NCI-H2081 (cell line): ENCODE data around the gene IFRD2.
"Not testable (repeated sequence)": the region's sequence is repeated elsewhere in the genome, so short reads cannot be mapped to it uniquely, and the experiment has no call there.

Experiments used
- DNase-seq, 2 experiments: peaks; one replicate each; lab custom pipeline; 2025; lab: John Stamatoyannopoulos, UW

IFRD2 gene

DNA sequence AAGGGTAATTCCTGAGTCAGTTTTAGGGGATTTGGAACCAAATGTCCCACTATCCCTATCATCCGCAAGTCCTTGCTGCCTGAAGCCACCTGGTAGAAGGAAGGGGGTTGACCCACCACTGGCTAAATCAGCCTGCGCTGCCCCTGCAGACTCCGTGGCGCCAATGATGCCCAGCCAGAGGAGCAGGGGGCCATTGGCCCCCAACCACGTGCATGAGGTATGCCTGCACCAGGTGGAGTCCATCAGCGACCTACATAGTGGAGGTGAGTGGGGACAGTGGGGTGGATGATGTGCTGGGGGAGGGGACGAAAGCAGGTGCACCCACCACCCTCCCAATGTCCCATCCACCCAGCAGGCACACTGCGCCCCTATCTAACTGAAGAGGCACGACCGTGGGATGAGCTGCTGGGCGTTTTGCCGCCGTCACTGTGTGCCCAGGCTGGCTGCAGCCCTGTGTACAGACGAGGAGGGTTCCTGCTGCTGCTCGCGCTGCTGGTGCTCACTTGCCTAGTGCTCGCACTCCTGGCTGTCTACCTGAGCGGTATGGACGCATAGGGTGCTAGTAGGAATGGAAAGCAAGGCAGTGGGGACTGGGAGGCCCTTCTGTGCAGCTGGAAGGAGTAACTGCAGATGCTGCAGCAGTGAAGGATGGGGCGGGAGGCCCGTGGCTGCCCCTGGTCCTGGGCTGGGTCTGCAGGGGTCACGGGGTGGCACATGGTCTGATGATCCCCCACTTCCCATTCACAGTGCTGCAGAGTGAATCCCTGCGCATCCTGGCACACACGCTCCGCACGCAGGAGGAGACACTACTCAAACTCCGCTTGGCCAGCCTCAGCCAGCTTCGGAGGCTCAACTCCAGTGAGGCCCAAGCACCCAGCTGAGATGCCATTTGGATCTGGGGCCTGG is 5.7 kb downstream of the IFRD2 start:
- no peak for DNase-seq

DNA sequence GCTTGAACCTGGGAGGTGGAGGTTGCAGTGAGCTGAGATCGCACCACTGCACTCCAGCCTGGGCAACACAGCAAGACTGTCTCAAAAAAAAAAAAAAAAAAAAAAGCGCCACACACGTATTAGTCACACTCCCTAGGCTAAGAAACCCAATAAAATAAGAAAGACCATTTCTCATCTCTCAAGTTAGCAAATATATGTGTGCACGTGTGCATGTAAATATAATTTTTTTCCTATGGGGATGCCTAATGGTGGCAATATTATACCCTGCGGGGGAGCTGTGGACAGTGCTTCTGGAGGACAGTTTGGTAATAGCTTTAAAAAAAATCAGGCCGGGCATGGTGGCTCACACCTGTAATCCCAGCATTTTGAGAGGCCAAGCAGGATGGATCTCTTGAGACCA is 8.1 kb downstream of the IFRD2 start:
- DNase-seq: not testable (repeated sequence)

DNA sequence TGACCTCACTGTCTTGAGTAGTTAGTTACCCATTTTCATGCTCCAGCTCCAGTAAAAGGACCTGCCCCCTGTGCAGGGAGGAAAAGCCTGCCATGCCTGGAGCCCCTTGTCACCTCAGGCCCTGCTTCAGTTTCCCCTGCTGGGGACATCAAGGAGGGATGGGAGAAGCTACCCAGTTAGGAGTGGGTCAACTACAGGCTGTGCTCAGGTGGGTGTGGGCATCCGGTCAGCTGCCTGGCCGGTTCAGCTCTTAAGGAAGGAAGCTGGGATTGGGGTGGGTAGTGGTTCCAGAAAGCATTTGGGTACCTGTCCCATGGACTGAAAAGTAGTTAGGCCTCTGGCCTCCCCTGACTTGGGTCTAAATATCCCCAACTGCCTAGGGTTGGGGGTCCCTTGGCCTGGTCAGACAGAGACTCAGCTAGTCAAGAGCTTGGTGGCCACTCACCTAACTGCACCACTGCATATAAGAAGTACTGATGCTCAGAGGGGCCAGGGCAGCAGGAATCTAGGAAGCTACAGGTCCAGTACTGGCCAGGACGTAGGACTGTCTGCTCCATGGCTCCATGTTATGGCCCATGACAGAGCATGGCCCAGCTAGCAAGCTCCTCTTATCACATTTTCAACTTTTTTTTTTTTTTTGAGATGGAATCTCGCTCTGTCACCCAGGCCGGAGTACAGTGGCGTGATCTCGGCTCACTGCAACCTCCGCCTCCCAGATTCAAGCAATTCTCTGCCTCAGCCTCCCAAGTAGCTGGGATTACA is 12.8 kb downstream of the IFRD2 start:
- DNase-seq: no peak

DNA sequence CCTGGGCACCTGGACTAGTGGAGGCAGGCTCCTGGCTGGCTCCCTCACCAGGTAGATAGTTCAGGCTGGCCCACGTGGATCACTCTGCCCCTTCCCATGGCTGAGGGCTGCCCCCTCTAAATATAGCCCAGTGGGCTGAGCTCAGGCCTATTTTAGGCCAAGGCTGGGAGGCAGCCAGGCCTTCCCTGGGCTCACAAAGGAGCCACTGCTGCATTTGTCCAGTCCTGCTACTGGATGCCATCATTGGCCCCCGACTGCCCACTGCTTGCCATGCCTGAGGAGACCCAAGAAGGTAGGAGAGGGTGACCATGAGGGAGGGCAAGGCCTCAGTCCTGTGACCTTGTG is 13.4 kb downstream of the IFRD2 start, which contains the start of gene LSMEM2:
TSS of gene LSMEM2 (plus strand) at position 208 of the 345 bp plus-strand sequence. CDS start at position 235, 27 bp downstream.
- no peak for DNase-seq

DNA sequence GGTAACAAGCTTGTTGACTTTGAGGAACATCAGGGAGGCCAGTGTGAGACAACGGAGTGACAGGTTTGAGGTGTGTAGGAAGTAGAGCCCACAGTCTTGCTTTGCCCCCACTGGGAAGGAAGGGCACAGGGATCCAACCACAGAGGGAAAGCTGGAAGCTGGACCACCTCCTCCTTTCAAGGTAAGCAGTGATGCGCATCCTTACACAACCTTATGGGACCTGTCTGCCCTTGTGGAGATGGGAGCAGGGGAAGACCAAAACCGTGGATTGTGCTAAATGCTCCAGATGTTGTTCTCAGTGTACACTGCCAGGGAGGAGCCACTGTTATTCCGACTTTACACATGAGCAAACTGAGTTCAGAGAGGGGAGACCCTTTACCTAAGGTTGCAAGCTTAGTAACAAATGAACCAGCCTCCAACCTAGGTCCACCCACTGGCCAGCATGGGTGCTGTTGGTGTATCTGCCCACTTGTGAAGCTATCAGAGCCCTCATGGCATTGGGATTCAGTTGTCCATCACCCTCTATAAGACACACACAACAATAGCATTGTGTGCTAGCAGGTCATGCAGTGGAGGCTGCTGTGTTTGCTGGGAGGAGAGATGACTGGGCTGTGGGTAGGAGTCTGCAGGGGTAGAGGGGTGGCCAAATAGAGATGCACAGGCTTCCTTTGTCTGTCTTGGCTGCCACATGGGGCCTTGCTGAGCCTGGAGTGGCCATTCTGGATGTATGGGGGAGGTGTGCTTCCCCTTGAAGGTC is 13.9 kb downstream of the IFRD2 start:
- no peak for DNase-seq

DNA sequence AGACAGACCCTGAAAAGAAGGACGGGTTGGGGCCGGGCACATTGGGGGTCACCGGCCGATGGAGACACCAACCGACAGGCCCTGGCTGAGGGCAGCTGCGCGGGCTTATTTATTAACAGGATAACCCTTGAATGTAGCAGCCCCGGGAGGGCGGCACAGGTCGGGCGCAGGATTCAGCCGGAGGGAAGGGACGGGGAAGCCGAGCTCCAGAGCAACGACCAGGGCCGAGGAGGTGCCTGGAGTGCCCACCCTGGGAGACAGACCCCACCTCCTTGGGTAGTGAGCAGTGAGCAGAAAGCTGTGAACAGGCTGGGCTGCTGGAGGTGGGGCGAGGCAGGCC is 15.5 kb downstream of the IFRD2 start:
- no peak for DNase-seq

DNA sequence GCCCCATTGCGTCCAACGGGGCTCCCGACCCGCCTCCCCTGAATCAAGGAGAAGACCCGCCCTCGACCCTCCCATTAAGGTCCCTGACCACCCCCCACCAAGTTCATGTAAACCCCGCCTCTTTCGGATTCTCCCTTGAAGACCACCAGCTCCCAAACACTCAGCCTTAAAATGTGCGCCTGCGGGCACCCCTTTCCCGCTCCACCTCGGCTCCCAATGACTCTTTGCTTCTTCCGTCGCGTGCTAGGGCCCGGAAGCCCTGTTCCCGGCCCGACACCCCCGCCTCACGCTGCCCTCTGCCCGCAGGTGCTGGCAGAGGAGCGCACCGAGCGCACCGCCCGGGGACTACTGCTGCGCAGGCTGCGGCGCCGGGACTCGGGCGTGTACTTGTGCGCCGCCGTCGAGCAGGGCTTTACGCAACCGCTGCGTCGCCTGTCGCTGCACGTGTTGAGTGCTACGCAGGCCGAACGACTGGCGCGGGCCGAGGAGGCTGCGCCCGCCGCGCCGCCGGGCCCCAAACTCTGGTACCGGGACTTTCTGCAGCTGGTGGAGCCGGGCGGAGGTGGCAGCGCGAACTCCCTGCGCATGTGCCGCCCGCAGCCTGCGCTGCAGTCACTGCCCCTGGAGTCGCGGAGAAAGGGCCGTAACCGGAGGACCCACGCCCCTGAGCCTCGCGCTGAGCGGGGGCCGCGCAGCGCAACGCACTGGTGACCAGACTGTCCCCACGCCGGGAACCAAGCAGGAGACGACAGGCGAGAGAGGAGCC is 16.1 kb downstream of the IFRD2 start:
- DNase-seq: no peak

DNA sequence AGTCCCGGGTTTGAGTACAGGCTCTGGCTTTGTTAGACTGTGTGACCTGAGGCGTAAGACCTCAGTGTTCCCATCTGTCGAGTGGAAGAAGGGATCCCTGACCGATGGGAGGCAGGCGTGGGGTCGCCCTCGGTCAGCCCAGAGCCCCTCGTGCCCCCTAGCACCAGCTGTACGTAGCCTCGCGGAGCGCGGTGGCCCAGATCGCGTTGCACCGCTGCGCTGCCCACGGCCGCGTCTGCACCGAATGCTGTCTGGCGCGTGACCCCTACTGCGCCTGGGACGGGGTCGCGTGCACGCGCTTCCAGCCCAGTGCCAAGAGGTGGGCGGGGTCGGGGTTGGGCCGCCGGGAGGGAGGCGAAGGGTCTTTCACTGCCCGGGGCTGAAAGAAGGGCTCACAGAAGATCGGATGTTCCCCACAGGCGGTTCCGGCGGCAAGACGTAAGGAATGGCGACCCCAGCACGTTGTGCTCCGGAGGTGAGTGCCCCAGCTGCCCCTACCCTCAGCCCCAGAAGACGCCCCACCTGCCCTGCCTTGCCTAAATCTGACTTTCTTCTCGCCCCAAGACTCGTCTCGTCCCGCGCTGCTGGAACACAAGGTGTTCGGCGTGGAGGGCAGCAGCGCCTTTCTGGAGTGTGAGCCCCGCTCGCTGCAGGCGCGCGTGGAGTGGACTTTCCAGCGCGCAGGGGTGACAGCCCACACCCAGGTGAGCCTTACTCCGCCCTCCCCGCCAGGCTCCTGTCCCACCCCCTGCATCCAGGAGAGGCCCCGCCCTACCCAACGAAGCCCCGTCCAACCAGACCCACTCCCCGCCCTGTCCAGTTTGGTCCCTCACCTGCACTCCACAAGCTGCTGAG is 16.9 kb downstream of the IFRD2 start:
- no peak for DNase-seq

DNA sequence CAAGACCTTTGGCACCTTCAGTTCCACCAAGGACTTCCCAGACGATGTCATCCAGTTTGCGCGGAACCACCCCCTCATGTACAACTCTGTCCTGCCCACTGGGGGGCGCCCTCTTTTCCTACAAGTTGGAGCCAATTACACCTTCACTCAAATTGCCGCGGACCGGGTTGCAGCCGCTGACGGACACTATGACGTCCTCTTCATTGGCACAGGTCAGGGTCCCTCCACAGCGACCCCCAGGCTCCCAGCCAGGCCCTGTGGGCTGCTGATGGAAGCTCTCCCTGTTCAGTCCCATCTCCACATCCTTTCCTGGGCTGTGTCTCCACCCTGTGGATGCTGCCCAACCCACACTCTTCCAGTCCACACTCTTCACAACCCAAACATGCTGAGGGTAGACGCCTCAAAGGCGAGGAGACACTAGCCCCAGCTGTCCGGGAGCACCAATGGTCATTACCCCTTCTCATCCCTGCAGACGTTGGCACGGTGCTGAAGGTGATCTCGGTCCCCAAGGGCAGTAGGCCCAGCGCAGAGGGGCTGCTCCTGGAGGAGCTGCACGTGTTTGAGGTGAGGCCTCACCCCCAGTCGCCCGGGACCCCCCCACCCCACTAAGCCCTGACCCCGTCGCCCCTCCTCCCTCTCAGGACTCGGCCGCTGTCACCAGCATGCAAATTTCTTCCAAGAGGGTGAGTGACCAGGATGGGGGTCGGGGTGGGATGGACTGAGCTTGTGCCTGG is 17.7 kb downstream of the IFRD2 start:
- DNase-seq: peak; percentile 36 to 44

DNA sequence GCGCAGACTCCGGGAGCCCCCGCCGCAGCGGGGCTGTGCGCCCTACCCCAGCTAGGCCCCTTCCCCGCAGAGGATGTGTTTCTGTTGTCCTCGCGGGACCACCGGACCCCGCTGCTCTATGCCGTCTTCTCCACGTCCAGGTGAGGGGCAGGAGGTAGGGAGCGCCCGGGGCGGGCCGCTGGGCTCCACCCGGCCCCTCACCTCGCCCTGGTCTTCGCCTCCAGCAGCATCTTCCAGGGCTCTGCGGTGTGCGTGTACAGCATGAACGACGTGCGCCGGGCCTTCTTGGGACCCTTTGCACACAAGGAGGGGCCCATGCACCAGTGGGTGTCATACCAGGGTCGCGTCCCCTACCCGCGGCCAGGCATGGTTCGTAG is 18.6 kb downstream of the IFRD2 start:
- DNase-seq: no peak

DNA sequence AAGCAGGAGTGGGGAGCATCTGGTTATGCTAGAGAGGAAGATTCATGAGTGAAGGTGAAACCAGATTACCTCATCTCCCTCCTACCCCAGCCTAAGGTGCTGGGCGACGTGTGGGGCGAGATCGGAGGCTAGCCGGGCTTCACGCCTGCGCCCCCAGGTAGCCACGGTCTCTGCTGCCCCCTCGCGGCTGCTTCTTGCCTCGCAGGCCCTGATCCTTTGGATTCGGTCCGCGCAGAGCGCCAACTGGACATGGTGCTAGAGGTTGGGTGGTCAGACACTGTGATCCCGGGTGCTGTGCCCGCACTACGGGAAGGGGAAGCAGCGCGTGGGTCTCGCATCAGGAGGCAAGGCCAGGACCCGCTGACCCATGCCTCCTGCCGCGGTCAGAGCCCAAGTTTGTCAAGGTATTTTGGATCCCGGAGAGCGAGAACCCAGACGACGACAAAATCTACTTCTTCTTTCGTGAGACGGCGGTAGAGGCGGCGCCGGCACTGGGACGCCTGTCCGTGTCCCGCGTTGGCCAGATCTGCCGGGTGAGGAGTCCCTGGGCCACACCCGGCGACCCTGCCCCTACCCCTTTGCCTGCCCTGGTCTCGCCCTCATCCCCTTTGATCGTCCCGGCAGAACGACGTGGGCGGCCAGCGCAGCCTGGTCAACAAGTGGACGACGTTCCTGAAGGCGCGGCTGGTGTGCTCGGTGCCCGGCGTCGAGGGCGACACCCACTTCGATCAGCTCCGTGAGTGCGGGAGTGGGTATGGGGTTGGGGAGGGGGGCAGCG is 19.1 kb downstream of the IFRD2 start:
- DNase-seq: peak; percentile 56 to 73

DNA sequence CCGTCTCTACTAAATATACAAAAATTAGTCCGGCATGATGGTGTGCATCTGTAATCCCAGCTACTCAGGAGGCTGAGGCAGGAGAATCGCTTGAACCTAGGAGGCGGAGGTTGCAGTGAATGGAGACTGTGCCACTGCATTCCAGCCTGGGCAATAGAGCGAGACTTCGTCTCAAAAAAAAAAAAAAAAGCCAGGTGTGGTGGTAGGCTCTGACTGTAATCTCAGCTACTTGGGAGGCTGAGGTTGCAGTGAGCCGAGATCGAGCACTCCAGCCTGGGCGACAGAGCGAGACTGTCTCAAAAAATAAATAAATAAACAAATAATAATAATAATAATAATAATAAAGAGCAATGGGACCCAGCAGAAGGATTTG is 19.7 kb downstream of the IFRD2 start:
- DNase-seq: not testable (repeated sequence)

DNA sequence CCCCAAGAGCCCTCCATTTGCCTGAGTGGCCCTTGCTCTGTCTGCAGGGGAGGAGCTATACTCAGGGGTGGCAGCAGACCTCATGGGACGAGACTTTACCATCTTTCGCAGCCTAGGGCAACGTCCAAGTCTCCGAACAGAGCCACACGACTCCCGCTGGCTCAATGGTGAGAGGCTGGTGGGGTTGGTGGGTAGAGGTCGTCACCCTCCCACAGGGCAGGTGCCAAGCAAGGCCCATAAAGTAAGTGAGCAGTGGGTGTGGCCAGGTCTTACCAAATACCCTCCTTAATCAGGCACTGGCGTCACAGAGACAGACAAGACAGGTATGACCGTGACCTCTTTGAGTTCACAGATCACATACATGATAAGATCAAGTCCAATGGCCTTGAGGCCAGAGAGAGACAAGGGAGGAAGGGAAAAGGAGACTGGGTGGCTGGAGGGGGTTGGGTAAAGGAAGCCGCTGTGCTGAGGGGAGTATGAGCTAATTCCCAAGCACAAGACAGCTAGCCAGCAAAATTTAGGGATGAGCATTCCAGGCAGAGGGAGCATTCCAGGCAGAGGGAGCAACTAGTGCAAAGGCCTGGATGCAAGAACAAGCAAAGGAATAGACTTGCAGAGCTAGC is 20.8 kb downstream of the IFRD2 start:
- DNase-seq: no peak

DNA sequence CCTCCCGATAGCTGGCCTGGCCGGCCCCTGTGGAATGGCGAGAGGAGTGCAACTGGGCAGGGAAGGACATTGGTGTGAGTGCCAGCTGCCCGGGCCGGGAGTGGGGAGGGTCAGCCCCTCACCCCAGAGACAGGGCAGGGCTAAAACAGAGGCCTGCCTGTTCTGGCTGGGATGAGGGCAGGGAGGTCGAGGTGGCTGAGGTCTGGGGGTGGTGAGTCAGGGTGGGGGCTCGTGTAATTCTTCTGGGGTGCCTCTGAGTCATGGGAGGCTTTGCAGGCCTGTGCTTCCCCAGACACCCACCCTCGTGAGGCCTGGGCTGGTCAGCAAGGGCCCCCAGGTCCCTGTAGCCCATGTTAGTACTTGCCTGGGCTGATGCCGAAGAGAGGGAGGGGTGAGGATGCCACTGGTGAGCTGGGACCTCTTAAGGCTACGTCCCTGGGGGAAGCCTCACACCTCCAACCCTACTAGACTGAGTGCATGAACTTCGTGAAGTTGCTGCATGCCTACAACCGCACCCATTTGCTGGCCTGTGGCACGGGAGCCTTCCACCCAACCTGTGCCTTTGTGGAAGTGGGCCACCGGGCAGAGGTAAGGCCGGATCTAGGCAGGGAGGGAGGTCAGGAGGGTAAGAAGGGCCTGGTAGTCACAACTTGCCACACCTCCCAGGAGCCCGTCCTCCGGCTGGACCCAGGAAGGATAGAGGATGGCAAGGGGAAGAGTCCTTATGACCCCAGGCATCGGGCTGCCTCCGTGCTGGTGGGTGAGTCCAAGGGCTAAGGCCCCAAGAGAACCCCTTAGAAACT is 21.6 kb downstream of the IFRD2 start:
- no peak for DNase-seq

DNA sequence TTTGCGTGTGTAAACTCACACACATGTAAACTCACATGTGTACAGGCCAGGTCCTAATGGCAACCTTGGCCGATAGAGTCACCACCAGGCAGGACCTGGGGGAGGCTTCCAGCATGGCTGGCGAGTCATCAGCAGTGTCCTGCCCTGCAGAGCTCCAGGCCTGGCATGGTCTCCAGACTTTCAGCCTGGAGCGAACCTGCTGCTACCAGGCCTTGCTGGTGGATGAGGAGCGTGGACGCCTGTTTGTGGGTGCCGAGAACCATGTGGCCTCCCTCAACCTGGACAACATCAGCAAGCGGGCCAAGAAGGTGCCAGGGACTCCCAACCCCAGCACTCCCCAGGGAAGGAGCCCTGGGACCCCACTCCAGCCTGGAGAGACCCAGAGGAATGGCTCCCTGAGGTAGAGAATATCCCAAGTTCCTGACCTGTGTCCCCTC is 22.2 kb downstream of the IFRD2 start:
- no peak for DNase-seq

DNA sequence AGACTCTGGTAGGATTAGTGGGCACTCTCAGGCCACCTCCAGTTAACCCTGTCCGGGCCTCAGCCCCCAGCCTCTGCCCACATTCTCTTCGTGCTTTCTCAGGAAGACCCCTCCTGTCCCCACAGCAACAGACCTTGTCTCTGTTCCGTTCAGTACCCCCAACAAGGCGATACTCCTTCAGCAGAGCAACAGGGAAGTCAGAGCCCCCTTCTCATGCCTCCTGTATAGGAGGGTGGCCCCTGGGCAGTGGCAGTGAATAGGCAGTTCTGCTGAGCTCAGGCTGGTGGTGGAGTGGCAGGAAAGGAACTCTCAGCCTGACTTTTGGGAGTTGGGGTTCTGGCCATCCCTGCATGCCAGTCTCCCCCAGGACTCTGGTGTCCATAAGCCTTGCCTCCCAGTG is 22.8 kb downstream of the IFRD2 start:
- DNase-seq: no peak

DNA sequence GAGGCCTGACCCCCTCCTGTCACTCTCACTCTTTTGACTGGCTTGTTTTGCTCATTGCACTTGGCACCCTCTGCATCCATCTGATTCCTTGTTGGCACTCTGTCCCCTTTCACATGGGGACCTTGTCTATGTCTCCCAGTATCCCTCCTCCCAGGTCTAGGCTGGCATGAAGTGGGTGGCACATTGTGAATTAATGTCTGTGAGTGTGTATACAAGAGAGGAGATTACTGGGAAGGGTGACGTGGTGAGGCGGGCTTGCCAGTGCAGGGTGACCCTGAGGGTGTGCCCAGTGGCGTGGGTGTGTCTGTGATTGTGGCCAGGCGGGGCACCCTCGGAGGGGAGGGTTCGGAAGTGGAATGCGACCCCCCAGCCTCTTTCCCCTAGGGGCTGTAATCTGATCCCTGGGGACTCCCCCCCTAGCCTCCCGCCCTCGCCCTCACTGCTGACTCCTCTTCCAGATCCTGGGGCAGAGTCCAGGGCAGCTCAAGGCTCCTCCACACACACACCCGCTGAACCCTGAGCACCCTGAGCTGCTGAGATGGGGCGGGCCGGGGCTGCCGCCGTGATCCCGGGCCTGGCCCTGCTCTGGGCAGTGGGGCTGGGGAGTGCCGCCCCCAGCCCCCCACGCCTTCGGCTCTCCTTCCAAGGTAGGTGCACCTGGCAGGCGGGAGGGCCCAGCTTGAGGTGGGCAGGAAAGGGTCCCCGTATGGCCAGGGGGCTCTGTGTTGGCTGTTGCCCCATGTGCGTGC is 23.4 kb downstream of the IFRD2 start, which contains the start of gene SEMA3B:
TSS of gene SEMA3B (plus strand) at position 445 of the 749 bp plus-strand sequence. CDS start at position 539, 94 bp downstream.
- no peak for DNase-seq
